Activated CD4-positive, alpha-beta T cell treated with anti-CD3 and anti-CD28 coated beads, Interleukin-2, amount 50 U/mL, for 24 hours (primary cell): Measurements from ENCODE around the gene ZNF593.

Source experiments
- DNase-seq, 2 donors: peaks; one replicate each; pipeline ENCODE4 v3.0.0-alpha.2; 2020; ENCODE audit warnings: low read depth in 1 of 2, low spot score in 1 of 2

ZNF593 gene

DNA sequence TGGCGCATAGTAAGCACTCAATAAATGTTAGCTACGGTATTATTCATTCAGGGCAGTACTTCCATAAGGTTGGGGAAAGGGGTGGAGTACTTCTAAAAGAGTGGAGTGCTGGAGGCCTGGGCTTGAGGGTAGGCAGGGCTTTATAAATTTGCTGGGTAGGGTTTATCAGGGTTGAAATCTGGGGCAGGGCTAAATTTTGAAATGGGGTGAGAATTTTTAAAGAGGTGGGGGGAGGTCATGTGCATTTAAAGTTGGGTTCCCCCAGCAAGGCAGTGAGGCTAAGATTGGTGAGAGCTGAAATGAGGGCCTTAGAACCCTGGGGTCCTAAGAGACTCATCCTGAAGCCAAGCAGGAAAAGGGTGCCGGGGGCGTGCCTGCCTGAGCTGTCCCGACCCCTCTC is 30.7 kb downstream of the ZNF593 start:
- DNase-seq: no peak

DNA sequence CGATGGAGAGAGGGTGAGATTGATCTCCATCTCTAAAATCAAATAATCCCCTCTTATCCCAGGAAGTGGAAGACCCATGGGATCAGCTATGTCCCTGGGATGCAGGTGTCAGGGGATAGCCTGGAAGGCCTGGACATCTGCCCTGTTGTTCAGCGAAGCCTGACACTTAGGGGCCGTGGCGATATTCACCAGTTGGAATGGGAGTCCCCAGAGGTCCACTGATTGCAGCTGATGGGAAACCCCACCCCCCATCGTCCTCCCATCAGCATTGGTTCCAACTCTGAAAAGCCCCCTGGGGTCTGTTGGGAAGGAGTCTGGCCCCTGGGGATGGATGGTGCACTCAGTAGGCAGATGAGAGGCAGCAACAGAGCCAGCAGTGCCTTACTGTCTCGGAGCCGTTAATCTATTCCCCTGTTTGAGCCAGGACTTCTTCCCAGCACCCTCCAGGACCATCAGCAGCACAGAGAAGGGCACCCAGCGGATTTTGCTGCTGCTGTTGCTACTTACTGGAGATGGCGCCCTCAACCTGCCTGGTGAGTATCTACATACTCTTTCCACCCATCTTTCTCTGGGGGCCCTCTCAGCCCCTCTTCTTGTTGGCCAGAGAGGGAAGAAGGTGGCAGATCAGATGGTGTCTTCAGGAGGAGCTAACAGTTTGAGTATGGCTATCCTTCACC is 34.1 kb downstream of the ZNF593 start:
- DNase-seq: no peak

DNA sequence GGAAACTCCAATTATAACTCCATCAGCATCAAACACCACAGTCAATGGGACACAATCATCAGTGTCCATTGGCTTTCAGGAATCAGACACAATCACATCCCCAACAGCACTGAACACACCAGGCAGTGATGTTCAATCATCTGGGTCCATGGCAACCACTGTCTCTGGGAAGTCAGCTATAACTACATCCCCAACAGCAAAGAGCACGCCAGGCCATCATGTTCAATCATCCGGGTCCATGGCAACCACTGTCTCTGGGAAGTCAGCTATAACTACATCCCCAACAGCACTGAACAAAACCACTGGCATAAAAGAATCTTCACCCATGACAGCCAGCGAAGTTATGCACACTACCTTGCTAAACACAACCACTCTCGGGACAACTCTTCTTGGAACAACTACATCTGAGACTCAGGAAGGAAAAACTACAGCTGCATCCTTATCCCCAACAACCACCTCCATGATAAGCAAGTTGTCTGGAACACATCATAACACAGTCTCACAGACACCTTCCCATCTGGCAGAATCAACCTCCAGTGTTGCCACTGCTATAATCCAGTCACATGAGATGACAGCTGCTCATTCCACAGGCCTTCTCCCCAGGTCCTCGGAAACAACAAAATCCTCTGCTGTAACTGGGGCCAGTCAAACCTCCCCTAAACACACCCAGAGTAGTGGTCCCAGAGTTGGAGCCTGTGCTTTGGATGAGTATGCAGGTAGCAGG is 40.6 kb downstream of the ZNF593 start:
- DNase-seq: no peak

DNA sequence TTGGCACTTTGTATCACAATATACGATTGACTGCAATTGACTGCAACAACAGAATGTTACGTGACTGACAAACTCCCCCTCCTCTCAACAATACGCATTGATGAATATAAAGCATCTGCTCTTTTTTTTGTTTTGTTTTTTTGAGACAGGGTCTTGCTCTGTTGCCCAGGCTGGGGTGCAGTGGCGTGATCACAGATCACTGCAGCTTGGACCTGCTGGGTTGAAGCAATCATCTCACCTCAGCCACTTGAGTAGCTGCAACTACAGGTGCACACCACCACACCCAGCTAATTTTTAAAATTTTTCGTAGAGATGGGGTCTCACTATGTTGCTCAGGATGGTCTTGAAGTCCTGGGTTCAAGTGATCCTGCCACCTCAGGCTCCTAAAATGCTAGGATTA is 43.0 kb downstream of the ZNF593 start:
- DNase-seq: no peak

DNA sequence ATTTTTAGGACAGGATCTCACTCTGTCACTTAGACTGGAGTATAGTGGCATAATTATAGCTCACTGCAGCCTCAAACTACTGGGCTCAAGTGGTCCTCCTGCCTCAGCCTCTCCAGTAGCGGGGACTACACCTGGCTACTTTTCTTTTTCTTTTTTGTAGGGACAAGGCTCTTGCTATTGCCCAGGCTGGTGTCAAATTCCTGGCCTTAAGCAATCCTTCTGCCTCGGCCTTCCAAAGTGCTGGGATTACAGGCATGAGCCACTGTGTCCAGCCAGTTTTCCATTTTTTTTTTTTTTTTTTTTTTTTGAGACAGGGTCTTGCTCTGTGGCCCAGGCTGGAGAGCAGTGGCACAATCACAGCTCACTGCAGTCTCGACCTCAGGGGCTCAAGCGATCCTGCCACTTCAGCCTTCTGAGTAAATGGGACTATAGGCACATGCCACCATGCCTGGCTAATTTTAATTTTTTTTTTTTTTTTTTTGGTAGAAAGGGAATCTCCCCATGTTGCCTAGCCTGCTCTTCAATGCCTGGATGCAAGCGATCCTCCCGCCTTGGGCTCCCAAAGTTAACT is 43.7 kb downstream of the ZNF593 start:
- DNase-seq: no peak

DNA sequence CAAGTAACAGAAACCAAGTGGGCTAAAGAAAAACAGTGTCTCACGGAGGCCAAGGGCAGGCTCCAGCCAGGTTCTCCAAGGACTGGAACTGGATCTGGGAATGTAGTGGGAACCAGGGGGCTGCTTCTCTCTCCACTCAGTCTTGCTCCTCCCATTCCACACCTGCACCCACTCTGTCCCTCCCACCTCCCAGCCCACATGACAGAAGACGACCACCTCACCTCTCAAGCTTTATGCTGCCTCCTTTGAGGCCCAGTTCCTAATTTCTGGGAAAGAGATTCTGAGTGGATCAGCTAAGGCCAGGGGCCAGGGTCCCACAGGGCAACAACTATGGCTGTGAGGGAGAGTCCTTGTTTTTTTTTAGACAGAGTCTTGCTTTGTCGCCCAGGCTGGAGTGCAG is 45.5 kb downstream of the ZNF593 start:
- DNase-seq: no peak

DNA sequence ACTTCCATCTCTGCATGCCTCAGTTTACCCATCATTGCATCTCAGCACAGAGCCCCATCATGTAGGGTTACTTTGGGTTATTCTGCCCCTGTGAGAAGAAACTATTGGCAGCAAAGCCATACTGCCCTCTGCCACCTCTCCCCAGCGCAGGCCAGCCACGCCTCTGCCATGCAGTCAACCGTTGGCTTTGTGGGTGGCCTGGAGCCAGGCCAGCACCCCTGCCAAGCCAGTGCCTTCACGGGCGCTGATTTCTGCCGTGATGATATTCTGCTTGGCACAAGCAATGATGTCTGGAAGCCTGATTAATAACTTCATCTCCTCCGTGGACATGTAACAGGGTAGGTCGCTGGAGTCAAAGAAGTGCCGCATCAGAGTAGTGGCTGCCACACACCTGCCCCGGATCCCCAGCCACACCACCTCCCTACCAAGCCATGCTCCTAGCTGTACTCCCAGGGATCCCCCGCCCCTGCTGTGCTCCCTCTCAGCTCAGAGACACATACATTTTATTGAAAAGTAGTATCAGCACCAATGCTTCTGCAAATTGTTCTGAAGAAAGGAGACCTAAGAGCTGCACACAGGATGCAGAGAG is 49.3 kb downstream of the ZNF593 start:
- DNase-seq: no peak
